Prostate gland (tissue), 2 donors: ENCODE results near the gene CERS6. TPM values are rescaled to one million over a fixed set of nuclear protein-coding genes. Genes with fewer than 3 reads are reported as not detected.

Experiments used
- microRNA-seq: library from miRNA; unstranded; fragments of <30 nt; microRNA quantifications from one replicate; pipeline ENCODE4, GENCODE V29; 2016
- small RNA-seq, 2 donors: library from RNA; depleted of rRNA; stranded (forward); fragments of <200 nt; gene quantifications; one replicate each; pipeline ENCODE3, GENCODE V24; 2016
- total RNA-seq, 2 donors: library from RNA; depleted of rRNA; stranded (reverse); fragments of >200 nt; gene quantifications; one replicate each; pipeline ENCODE4 v1.1.0, GENCODE V29; 2016

Gene CERS6
- total RNA-seq, 2 donors from 2014 or later = 30.1 to 67.8 TPM

Small RNAs within 50 kb of the gene (microRNA-seq; reads per million reads assigned to microRNA genes)
- not detected for gene MIR4774

Small RNAs within 50 kb of the gene (small RNA-seq; reads per million reads assigned to genes)
- gene MIR4774 = 0 reads per million in 2 donors
- 0 reads per million in 2 donors for gene RN7SL813P
- gene RNU6-766P = 0 reads per million in 2 donors

Other genes with a start within 250 kb of the CERS6 start
- gene STK39, start 208.7 kb upstream of the CERS6 start, total RNA-seq = 10 to 100 TPM; 32.2 to 54.7 TPM